NT2/D1 (cell line): ENCODE results near the gene ZBTB39.
"Not testable (repeated sequence)": the region's sequence is repeated elsewhere in the genome, so short reads cannot be mapped to it uniquely, and the experiment has no call there.

Experiments used
- SUZ12 ChIP-seq: IDR thresholded peaks from 2 replicates; pipeline ENCODE4 v1.6.1; 2011; ENCODE audit not compliant: insufficient read length, insufficient read depth; ENCODE audit errors: extremely low read depth
- YY1 ChIP-seq: IDR thresholded peaks from 2 replicates; pipeline ENCODE4 v1.6.1; 2011; ENCODE audit not compliant: insufficient read length, insufficient read depth
- ZNF274 ChIP-seq: IDR thresholded peaks from 2 replicates; pipeline ENCODE4 v1.6.1; 2011; ENCODE audit warnings: mild to moderate bottlenecking, low read depth, low read length

DNA sequence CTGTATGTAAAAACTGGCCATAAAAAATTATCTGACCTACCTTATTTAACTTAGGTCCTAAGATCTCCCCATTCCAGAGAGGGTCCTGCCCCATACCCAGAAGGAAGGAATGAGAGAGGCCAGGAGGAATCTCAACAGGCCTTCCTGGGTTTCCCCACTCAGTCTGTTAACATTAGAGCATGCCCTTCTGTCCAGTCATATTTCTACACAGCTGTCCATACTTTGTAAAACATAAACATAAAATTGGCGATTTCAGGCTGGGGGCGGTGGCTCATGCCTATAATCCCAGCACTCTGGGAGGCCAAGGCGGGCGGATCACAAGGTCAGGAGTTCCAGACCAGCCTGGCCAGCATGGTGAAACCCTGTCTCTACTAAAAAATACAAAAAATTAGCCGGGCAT is 16.0 kb upstream of the ZBTB39 start:
- not testable (repeated sequence) for TF ChIP-seq ZNF274, YY1, SUZ12
